ENCODE measurements around the gene SYT1. TPM values are rescaled to one million over a fixed set of nuclear protein-coding genes. Genes with fewer than 3 reads are reported as not detected.

Gene SYT1
- total RNA-seq, 1 experiment from 2014 or later: 44.9 TPM

- TF ChIP-seq YY1 (IDR thresholded peaks at IDR 0.05; ENCODE audit: extremely low read depth, insufficient replicate concordance, low read depth, low read length) (no peak), CEBPB (IDR thresholded peaks at IDR 0.05; ENCODE audit: low read depth) (no peak), CTCF (IDR thresholded peaks at IDR 0.05 in 2 of 3, conservative IDR thresholded peaks at IDR 0.05 in 1 of 3; ENCODE audit: borderline replicate concordance in 1 of 3, insufficient read depth in 1 of 3, low read depth in 2 of 3, low read length in 2 of 3) (no peak), ATF3 (IDR thresholded peaks at IDR 0.05) (no peak), ELF1 (IDR thresholded peaks at IDR 0.05; ENCODE audit: borderline replicate concordance, low read depth) (no peak), EZH2 (IDR thresholded peaks at IDR 0.05) (no peak), POLR2A (IDR thresholded peaks at IDR 0.05; ENCODE audit: borderline replicate concordance, extremely low read depth, insufficient read depth, insufficient read length) (no peak)
These were observed 204.4 kb downstream of the SYT1 start for GRCh38 chr12:79069009-79069408.

GRCh38 chr12:79071498-79071897, 206.9 kb downstream of the SYT1 start:
- Histone ChIP-seq H4K20me1 (ENCODE audit: insufficient read depth) (no peaks in the 10 kb centered on the region), H3K9me3 (ENCODE audit: control insufficient read depth in 1 of 2, insufficient read depth in 1 of 2, low read depth in 1 of 2, low read length in 2 of 2) (no peaks in the 10 kb centered on the region), H3K27ac (ENCODE audit: low read depth, low read length) (no peak overlapping the region), H2AFZ (ENCODE audit: low read depth, low read length, poor library complexity, severe bottlenecking) (no peak overlapping the region), H3K9ac (ENCODE audit: low read length) (no peak overlapping the region), H3K9me2 (ENCODE audit: insufficient read depth) (no peaks in the 10 kb centered on the region), H3K4me1 (ENCODE audit: control insufficient read depth in 1 of 2, insufficient read depth in 2 of 2, low read length in 2 of 2) (no peaks in the 10 kb centered on the region), H3K36me3 (ENCODE audit: control insufficient read depth in 1 of 2, insufficient read depth in 2 of 2, low read length in 2 of 2) (no peaks in the 10 kb centered on the region), H3K79me2 (ENCODE audit: insufficient read depth, low read length) (no peaks in the 10 kb centered on the region), H3K4me3 (replicated peaks in 1 of 2; ENCODE audit: low read depth in 1 of 2, low read length in 2 of 2) (no peak overlapping the region), H3K27me3 (ENCODE audit: insufficient read depth, low read length) (no peaks in the 10 kb centered on the region), H3K4me2 (ENCODE audit: low read length) (no peak overlapping the region)
- intact Hi-C loops (cut with micrococcal nuclease): no loop called here
- DNase-seq (ENCODE audit: low read depth, low spot score) (no peak), ATAC-seq (no peak)
- ChIA-PET CTCF (no interaction called here), RAD21 (ENCODE audit: low non-redundant PET in 1 of 2, low total read pairs in 2 of 2, uncharacterized antibody in 2 of 2, unreplicated experiment in 2 of 2) (no interaction called here), POLR2A (no interaction called here)
- BruUV-seq (replicated peaks): no TSS peak
- TF ChIP-seq ZBTB33 (IDR thresholded peaks at IDR 0.05; ENCODE audit: extremely low read depth, insufficient replicate concordance, low read length): no peak
- TF ChIP-seq ZFX (IDR thresholded peaks at IDR 0.05): no peak
- TF ChIP-seq POLR2AphosphoS5 (IDR thresholded peaks at IDR 0.05; ENCODE audit: low read depth, low read length): no peak
- no peak for TF ChIP-seq EZH2 (IDR thresholded peaks at IDR 0.05)
- TF ChIP-seq EZH2phosphoT487 (IDR thresholded peaks at IDR 0.05; ENCODE audit: borderline replicate concordance): no peak
- TF ChIP-seq TCF7L2 (IDR thresholded peaks at IDR 0.05; ENCODE audit: borderline replicate concordance, extremely low read depth, insufficient read depth, insufficient read length): no peak
- no peak for TF ChIP-seq YY1 (IDR thresholded peaks at IDR 0.05; ENCODE audit: extremely low read depth, insufficient replicate concordance, low read depth, low read length)
- no peak for TF ChIP-seq CEBPB (IDR thresholded peaks at IDR 0.05; ENCODE audit: low read depth)
- TF ChIP-seq SRF (IDR thresholded peaks at IDR 0.05; ENCODE audit: low read depth): no peak
- no peak for TF ChIP-seq CTCF (IDR thresholded peaks at IDR 0.05 in 2 of 3, conservative IDR thresholded peaks at IDR 0.05 in 1 of 3; ENCODE audit: borderline replicate concordance in 1 of 3, insufficient read depth in 1 of 3, low read depth in 2 of 3, low read length in 2 of 3)

More at GRCh38 chr12:79069009-79069408, 204.4 kb downstream of the SYT1 start:
- Histone ChIP-seq H3K9me2 (ENCODE audit: insufficient read depth) (no peaks in the 10 kb centered on the region), H3K27me3 (ENCODE audit: insufficient read depth, low read length) (no peaks in the 10 kb centered on the region), H4K20me1 (ENCODE audit: insufficient read depth) (no peaks in the 10 kb centered on the region), H3K27ac (ENCODE audit: low read depth, low read length) (no peak overlapping the region), H3K79me2 (ENCODE audit: insufficient read depth, low read length) (no peaks in the 10 kb centered on the region), H3K4me2 (ENCODE audit: low read length) (no peak overlapping the region), H2AFZ (ENCODE audit: low read depth, low read length, poor library complexity, severe bottlenecking) (no peak overlapping the region), H3K9ac (ENCODE audit: low read length) (no peak overlapping the region), H3K4me1 (ENCODE audit: control insufficient read depth in 1 of 2, insufficient read depth in 2 of 2, low read length in 2 of 2) (no peaks in the 10 kb centered on the region), H3K4me3 (replicated peaks in 1 of 2; ENCODE audit: low read depth in 1 of 2, low read length in 2 of 2) (no peak overlapping the region), H3K9me3 (ENCODE audit: control insufficient read depth in 1 of 2, insufficient read depth in 1 of 2, low read depth in 1 of 2, low read length in 2 of 2) (no peaks in the 10 kb centered on the region), H3K36me3 (ENCODE audit: control insufficient read depth in 1 of 2, insufficient read depth in 2 of 2, low read length in 2 of 2) (no peaks in the 10 kb centered on the region)
- ChIA-PET CTCF (no interaction called here), POLR2A (no interaction called here), RAD21 (ENCODE audit: low non-redundant PET in 1 of 2, low total read pairs in 2 of 2, uncharacterized antibody in 2 of 2, unreplicated experiment in 2 of 2) (no interaction called here)
- DNase-seq (ENCODE audit: low read depth, low spot score) (no peak), ATAC-seq (no peak)
- no TSS peak for BruUV-seq (replicated peaks)
- intact Hi-C loops (cut with micrococcal nuclease): no loop called here

All from HCT116 (cell line).